HL-60 (cell line): ENCODE measurements around the gene SV2C.
"Not testable (repeated sequence)": the region's sequence is repeated elsewhere in the genome, so short reads cannot be mapped to it uniquely, and the experiment has no call there.

ENCODE experiments used
- DNase-seq, 2 experiments: peaks; one replicate each; pipeline ENCODE4 v3.0.0-alpha.2; 2010 to 2020; ENCODE audit warnings: low read depth in 1 of 2, low spot score in 1 of 2
- H3K27ac ChIP-seq: fragments of 250-450 bp; sonication (Bioruptor Pico); replicated peaks from 2 replicates; pipeline ENCODE4 v1.5.1; 2020; ENCODE audit warnings: mild to moderate bottlenecking, moderate library complexity
- H3K27me3 ChIP-seq: fragments of 250-450 bp; sonication (Bioruptor Pico); 2 replicates; pipeline ENCODE4 v1.5.1; 2021; ENCODE audit warnings: mild to moderate bottlenecking, moderate library complexity; ENCODE audit not compliant: insufficient read depth, poor library complexity, severe bottlenecking
- H3K4me3 ChIP-seq: replicated peaks from 2 replicates; pipeline ENCODE4 v1.5.1; 2011; ENCODE audit warnings: mild to moderate bottlenecking, control low read depth, low read length; ENCODE audit not compliant: insufficient read depth
- CTCF ChIP-seq: IDR thresholded peaks from one replicate; pipeline ENCODE4 v1.5.1; 2011; ENCODE audit warnings: low read length, control low read depth, inconsistent platforms; ENCODE audit not compliant: insufficient read depth
- GABPA ChIP-seq: IDR thresholded peaks from 2 replicates; pipeline ENCODE4 v1.6.1; 2012; ENCODE audit warnings: low read depth
- POLR2AphosphoS5 ChIP-seq: IDR thresholded peaks from 2 replicates; pipeline ENCODE4 v1.6.1; 2012; ENCODE audit warnings: low read depth
- SPI1 ChIP-seq: IDR thresholded peaks from 2 replicates; pipeline ENCODE4 v1.6.1; 2012; ENCODE audit warnings: low read depth, mild to moderate bottlenecking, borderline replicate concordance
- TF ChIP-seq, protein P1 (sequence below): IDR thresholded peaks from 2 replicates; pipeline ENCODE4 v1.6.1; 2012; ENCODE audit warnings: low read depth; ENCODE audit not compliant: insufficient replicate concordance

SV2C gene

GRCh38 chr5:76234665-76235064, 151.5 kb downstream of the SV2C start:
- Histone ChIP-seq H3K27ac (no peak overlapping the region), H3K27me3 (no peaks in the 10 kb centered on the region), H3K4me3 (no peak overlapping the region)
- DNase-seq, result no peak
- TF ChIP-seq CTCF (no peak), GABPA (no peak), SPI1 (no peak), POLR2AphosphoS5 (no peak)
- TF ChIP-seq, protein P1, sequence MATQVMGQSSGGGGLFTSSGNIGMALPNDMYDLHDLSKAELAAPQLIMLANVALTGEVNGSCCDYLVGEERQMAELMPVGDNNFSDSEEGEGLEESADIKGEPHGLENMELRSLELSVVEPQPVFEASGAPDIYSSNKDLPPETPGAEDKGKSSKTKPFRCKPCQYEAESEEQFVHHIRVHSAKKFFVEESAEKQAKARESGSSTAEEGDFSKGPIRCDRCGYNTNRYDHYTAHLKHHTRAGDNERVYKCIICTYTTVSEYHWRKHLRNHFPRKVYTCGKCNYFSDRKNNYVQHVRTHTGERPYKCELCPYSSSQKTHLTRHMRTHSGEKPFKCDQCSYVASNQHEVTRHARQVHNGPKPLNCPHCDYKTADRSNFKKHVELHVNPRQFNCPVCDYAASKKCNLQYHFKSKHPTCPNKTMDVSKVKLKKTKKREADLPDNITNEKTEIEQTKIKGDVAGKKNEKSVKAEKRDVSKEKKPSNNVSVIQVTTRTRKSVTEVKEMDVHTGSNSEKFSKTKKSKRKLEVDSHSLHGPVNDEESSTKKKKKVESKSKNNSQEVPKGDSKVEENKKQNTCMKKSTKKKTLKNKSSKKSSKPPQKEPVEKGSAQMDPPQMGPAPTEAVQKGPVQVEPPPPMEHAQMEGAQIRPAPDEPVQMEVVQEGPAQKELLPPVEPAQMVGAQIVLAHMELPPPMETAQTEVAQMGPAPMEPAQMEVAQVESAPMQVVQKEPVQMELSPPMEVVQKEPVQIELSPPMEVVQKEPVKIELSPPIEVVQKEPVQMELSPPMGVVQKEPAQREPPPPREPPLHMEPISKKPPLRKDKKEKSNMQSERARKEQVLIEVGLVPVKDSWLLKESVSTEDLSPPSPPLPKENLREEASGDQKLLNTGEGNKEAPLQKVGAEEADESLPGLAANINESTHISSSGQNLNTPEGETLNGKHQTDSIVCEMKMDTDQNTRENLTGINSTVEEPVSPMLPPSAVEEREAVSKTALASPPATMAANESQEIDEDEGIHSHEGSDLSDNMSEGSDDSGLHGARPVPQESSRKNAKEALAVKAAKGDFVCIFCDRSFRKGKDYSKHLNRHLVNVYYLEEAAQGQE, result no peak

- Histone ChIP-seq H3K27ac (no peak overlapping the region), H3K27me3 (no peaks in the 10 kb centered on the region), H3K4me3 (no peak overlapping the region)
- TF ChIP-seq CTCF (no peak), GABPA (no peak), POLR2AphosphoS5 (no peak), SPI1 (no peak)
- TF ChIP-seq, protein P1, result no peak
- DNase-seq, result no peak
These were observed 153.5 kb downstream of the SV2C start for GRCh38 chr5:76236684-76237083.

DNA sequence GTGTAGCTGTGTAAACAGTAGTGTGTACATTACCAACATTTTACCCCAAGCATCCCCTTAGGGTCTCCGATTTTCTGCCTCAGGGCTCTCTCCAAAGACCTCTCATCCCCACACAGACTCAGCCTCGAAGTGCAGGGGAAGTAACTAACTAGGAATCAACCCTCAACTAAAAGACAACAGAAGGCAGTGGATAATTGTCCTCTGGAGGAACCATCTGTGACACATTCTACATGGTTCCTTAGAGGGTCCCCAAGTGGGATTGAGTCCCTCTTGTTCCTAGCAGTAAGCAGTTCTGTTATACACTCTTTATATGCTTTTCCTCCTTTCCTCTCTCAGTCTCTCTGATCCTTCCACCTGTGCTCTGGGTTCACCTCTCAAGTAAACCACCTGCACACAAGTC, 157.2 kb downstream of the SV2C start:
- no peak for DNase-seq
- no peak overlapping the region for H3K27ac ChIP-seq
- no peak overlapping the region for H3K4me3 ChIP-seq
- no peaks in the 10 kb centered on the region for H3K27me3 ChIP-seq
- TF ChIP-seq SPI1 (no peak), GABPA (no peak), CTCF (no peak), POLR2AphosphoS5 (no peak)
- TF ChIP-seq, protein P1, result no peak

DNA sequence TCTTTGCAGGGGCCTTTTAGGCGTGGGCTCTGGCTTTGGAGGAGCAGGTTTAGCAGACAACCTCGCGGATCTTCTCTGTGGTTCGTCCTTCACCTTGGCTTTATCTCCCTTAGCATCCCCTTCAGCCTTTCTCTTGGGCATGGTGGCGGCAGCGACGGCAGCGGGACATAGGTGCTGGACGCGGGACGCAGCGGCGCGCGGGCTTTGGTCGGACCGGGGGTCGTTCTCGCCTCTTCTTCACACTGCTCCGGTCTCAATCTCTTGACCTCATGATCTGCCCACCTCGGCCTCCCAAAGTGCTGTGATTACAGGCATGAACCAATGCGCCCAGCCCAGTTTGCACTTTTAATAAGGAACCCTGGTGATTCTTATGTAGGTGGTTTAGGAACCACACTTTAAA, 159.0 kb downstream of the SV2C start:
- H3K27ac ChIP-seq, H3K4me3 ChIP-seq, DNase-seq, H3K27me3 ChIP-seq: not testable (repeated sequence)
